HL-60 (cell line): ENCODE data around the gene MS4A10.

Source experiments
- CTCF ChIP-seq: IDR thresholded peaks from one replicate; pipeline ENCODE4 v1.5.1; 2011; ENCODE audit warnings: low read length, control low read depth, inconsistent platforms; ENCODE audit not compliant: insufficient read depth
- REST ChIP-seq: IDR thresholded peaks from 2 replicates; pipeline ENCODE4 v1.6.1; 2012; ENCODE audit warnings: low read depth; ENCODE audit not compliant: insufficient replicate concordance

- TF ChIP-seq REST (no peak), CTCF (no peak)
These were observed 62.1 kb downstream of the MS4A10 start for GRCh38 chr11:60847281-60847680.
